NCI-H2227 (cell line): Measurements from ENCODE around the gene PPFIA2.

Experiments used
- DNase-seq: peaks from one replicate; lab custom pipeline; 2025; ENCODE audit not compliant: unreplicated experiment; lab: John Stamatoyannopoulos, UW

Gene PPFIA2

DNA sequence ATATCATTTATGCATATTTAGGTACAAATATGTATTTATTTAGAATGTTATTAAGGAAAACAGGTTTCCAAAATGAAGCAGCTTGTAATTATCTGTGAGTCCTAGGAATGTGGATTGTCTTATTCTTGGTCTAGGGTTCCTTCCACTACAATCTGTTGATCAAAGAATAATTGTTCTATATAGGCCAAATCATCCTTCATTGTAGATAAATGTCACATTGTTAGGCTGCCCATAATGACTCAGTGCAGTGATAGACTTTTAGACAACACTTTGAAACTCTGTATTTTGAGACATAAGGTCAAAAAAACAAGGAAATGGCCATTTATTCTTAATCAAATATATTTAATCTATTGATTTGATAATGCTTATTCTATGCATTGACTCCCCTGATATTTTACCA, 398.2 kb downstream of the PPFIA2 start:
- DNase-seq, result no peak

DNA sequence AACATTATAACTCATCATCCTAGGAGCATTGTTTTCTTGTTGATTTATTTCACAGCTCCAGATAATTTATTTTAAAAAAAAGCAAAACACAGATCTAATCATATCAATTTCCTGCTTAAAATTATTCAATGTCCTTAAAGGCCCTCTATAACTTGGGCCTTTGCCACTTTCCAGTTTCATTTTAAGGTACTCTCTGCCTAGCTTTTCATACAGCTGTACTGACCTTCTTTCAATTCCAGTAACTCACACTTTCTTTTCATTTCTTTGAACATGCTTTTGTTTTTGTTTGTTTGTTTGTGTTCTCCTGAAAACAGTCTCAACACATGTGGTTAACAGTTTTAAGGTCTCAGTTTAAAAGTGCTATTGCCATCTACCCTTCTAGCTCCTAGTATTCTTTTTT, 399.4 kb downstream of the PPFIA2 start:
- DNase-seq, result no peak

DNA sequence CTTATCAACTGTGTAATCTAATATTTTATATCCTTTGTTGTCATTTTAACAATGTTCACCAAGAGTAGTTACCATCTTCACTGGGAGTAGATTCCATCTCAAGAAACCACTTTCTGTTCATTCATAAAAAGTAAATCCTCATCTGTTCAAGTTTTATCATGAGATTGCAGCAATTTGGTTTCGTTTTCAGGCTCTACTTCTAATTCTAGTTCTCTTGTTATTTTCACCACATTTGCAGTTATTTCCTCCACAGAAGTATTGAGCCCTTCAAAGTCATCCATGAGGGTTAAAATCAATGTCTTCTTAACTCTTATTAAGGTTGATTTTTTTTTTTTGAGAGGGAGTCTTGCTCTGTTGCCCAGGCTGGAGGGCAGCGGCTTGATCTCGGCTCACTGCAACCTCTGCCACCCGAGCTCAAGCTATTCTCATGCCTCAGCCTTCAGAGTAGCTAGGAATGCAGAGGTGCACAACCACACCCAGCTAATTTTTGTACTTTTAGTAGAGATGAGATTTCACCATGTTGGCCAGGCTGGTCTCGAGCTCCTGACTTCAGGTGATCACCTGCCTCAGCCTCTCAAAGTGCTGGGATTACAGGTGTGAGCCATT, 404.7 kb downstream of the PPFIA2 start:
- no peak for DNase-seq

DNA sequence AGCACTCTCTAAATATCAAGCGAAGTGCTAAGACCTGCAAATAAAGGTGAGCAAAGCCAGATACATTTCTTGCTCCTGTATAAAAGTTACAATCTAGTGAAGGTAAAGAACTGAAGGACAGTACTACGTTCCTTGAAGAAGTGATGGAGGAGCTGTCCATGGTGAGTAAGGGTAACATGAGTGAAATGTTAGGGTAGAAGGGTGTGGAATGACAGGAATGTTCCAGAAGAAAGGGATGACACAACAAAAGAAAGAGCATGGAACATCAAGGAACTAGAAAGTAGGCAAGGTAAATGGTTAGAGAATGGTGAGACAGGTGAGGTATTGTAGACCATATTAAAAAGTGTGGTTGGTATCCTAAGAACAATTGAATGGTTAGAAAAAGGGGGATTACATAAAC, 408.8 kb downstream of the PPFIA2 start:
- no peak for DNase-seq

DNA sequence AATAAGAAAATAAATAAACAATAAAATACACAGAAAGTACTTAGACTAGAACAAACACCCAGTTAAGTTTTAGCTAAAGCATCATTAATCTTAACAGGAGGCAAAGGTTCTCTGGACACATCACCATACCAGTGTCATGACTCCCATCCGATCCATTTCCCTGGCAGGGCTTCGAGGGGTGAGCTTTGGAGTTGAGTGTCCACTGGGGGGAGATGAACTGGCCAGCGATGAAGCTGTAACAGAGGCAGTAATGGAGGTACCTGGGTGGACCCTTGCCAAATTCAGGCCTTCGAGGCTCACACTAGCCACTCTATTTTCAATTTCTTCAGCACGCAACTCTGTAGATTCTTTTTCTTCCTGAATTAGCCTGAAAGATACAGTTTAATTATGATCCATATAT, 411.7 kb downstream of the PPFIA2 start:
- no peak for DNase-seq

DNA sequence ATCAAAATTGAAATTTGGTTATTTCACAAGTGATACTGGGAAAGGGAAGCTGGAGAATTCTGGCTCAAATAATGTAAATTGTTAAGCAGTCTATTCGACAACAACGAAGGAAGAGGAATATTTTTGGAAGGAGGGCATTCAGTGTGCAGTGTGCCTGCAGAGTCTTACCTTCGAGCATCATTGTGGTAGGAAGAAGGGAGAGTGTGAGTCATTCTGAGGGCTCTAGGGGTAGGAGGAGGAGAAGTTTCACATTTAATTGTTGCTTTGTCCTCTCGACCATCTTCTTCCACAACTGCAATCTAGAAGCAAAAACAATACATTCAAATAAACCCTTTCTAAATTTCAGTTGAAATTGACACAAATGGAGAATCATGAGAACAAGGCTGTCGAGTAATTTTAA, 418.2 kb downstream of the PPFIA2 start:
- no peak for DNase-seq

DNA sequence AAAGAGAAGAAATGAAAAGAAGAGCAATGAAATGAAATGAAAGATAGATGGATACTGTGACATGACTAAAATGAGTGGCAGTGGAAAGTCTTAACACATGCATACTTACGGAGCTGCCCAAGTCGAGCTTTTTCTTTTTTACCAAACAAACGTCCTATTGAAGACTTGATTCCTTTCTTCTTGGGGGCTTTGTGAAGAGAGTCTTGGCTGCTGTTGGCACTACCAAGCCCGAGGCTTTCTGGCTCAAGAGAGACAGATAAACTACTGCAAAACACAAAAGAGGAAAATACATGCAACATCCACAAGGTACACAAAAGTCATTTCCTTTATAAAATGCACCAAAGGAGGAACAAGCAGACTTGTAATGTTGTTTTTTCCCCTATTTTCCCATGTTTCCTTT, 420.1 kb downstream of the PPFIA2 start:
- DNase-seq, result no peak

DNA sequence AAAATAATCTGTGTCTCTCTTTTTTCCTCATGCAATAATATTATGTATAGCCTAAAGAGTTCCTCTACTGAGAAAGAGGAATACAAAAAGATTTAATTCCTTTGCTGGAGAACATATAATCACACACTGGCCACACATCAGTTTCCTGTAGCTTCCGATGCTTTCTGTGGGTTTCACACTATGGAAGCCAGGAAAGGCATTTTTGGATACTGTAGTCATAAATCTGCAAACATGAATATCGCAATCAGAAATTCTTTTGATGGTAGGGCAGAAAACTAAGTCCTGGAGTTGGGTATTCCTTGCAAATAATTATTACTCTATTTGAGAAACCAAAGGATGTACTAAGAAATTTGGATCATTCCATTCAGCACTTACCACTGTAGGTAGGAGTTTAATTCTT, 421.3 kb downstream of the PPFIA2 start:
- DNase-seq, result no peak

DNA sequence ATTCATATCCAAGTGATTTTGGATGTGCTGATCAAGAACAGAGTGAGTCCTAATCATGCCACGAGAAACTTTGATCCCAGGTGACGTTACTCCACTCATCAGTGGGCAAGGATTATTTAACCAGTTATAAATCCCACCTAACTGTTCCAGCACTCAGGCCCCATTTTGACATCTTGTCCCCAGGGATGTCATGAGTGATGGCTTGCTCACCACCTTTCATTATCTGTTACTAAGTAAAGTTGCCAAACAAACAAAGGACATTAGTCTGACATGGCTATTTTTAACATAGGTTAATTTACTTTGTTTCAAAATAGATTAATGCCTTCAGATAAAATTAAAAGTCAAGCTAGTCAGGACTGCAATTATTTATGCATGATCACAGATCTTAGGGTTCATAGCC, 425.3 kb downstream of the PPFIA2 start:
- no peak for DNase-seq

DNA sequence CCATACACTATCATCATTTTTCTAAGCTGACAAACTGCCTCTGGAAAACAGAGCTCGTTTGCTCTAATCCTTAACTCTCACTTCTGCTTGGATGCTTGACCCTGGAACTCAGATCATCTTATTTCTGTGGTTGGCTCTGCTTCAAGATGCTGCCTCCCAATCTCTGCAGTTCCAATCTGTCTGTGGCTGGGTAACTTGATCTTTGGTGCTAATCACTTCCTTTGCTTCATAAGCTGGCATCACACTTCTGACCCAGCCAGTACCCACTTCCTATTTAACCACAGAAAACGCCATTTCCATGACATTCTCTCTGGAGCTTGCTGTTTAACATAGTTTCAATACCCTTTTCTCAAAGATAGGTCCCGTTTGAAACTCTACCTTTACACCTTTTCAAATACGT, 427.1 kb downstream of the PPFIA2 start:
- DNase-seq, result no peak

DNA sequence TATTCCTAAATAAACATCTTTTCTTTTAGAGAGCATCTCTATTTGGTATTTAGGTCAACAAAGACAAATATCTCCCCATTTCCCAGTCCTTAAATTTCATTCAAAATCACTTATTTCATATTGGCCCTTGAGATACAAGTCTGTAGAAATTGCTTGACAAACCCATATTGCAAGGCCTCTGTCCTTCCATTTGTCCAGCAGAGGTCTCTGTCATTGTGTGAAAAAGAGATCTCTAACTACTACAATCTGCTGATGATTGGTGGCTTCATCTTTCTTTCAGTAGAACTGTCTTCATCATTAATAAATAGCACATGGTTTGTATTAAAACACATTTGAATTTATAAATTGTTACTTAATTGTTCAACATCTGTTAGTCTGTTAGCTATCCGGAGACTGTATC, 428.7 kb downstream of the PPFIA2 start:
- no peak for DNase-seq

DNA sequence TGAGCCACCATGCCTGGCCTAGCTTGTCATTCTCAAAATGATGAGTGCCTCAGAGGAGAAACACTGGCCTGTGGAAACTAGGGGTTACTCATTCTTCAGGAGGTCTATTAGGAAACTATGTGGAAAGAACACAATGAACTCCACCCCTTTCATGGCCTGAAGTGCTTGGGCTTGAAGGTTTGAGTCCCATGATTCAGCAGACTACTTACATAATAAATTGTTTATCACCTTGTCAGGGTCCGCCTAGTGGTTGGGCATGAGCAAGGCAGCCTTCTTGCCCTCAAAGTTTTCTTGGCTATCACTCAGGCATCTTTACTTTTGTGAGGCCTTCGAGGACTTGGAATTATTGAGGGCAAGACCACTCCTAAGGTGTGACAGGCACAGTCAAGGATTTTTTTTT, 430.1 kb downstream of the PPFIA2 start:
- no peak for DNase-seq

DNA sequence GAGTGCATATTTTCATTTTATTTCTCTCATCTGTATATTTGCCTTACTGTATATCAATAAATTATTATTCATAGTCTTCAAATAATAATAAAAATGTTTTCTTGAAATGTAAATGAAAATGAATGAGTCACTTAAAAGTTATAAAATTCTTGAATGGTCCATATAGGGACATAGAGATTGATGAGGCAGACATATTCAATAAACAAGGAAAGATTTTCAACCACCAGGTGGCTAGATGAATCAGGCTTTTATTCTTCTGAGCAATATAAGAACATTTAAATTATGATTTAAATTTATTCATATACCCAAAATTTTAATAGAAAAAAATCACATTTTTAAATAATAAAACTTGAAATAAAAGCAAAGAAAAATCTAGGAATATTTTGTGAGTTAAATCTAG, 431.7 kb downstream of the PPFIA2 start:
- no peak for DNase-seq

DNA sequence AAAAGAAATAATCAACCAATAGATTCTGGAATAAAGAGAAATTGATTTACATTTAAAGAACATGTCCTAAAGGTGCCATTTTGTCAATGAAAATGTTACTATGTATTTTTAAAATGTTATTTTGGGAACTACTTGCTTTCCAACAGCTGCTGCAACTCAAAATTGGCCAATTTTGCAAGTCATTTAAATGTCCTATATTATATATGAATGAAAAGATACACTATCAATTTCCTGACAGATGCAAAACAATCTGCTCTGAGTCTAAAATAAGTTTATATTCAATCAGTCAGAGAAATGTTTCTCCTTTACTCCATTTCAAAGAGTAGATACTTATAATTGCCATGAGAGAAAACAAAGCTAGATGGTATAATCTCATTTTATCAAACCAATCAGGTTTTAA, 434.1 kb downstream of the PPFIA2 start:
- DNase-seq, result no peak

DNA sequence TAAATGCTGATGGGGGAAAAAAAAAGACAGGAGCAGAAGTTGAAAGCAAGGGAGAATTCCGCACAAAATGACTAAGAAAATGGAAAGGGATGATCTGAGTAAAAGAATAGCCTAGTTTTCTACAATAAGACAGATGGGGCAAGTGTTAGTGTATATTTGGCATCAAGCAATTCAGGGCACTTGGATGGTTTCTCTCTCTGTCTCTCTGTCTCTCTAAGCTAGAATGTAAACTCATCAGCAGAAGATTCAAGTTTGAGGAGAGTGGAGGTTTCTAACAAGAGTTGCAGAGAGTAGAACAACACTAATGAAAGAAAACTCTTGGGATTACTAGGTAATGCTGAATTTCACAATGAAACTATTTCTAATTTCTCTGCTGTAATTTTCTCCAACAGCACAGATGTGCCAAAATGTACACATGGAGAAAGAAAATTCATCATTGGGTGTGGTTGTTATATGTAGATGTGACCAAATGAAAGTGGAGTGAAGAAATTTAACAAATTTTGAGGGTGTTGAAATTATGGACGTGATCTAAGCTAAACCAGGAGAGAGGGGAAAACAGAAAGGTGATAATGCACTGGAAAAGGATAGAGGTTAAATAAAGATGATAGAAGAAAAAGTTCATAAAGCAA, 444.1 kb downstream of the PPFIA2 start:
- DNase-seq, result no peak

DNA sequence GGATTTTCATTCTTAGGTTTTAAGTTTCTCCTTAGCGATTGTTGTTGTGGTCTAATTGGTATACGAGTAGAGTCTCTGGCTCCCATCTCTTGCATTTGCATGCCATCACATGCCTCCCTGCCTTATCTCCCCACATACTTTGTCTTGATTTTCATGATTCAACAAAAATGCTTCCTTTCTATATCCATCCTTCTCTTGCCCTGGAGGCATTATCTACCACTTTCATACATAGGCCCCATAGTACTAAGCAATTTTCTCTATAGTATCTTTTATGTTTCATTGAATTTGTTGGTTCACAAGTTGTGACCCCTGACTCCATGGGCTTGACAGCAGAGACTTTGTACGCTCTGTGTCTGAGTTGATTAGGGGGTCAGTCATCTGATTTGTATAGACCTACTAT, 455.2 kb downstream of the PPFIA2 start:
- DNase-seq, result no peak

DNA sequence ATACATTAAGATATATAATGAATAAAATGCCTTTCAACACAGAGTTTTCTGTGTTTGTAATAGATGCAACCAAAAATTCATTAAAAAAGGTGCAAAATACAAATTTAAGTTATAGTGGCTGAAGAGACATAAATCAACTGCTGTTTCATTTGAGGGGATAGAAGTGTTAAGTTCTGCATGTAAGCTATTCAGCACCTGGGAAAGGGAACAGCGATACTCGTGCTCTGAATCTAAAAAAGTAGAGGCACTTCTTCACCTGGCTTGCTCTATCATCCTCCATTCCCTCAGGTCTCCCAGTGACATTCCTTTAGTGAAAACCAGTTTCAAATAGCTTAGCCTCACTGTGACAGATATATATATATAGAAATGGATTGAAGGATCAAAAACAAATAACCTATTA, 458.7 kb downstream of the PPFIA2 start:
- DNase-seq, result no peak

DNA sequence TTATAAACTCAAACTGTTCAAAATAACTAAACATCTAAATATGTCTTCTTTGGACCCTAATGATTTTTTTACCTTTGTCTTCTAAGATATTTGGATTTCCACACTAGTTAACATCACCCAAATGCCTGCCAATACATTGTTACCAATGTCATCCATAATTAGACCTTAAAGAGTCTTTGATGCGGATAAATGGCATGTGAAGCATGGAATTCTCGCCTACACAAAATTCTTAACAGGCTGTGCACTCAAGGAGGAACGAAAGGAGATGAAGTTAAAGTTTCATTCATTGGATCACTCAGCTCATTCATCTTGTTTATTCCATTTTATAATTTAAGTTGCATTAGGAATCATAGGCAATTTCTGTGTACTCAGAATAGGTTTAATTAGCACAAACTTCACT, 461.5 kb downstream of the PPFIA2 start:
- DNase-seq, result no peak

DNA sequence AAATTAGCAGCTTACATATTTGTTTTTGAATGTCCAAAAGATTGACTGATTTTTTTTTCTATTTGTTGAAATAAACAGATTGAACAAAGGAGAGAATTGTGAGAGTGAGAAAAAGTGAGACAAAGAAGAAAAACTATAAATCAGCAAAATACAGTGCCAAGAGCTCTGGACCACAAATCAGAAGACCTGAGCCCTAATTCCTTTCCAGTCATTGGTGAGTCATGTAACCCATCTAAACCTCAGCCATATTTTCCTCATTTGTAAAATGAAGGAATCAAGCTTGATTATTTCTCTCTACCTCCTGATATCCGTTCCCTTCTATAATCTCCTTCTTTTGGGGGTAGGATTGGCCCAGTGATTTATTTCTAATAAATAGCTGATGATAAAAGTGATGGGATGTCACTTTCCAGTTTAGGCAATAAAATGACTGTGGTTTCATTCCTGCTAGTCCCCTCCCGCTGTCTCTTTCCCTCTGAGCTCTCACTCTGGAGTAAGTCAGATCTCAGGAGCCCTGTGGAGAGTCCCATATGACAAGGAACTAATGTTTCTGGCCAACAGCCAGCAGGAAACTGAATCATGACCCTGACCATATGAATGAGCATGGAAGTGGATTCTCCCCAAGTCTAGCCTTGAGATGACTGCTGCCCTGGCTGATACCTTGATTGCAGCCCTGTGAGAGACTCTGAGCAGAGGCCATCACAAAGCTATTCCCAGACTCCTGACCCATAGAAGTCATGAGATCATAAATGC, 462.4 kb downstream of the PPFIA2 start:
- DNase-seq, result peak; percentile 14

DNA sequence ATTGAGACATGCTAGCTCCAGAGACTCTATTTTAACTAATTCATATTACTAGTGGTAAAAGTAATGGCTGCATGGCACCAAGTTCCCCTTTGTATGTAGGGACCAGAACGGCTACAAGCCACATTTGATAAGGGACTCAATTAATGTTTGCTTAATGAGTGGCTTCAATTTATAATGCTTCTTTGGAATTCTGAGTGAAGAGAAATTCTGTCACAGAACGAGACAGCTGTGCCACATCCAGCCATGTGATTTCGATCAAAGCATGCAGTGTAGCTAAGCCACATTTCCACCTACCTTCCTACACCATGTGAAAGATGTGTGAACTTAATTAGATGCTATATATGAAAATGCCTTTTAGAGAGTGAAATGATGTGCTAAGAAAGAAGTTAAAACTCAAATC, 463.9 kb downstream of the PPFIA2 start:
- no peak for DNase-seq

DNA sequence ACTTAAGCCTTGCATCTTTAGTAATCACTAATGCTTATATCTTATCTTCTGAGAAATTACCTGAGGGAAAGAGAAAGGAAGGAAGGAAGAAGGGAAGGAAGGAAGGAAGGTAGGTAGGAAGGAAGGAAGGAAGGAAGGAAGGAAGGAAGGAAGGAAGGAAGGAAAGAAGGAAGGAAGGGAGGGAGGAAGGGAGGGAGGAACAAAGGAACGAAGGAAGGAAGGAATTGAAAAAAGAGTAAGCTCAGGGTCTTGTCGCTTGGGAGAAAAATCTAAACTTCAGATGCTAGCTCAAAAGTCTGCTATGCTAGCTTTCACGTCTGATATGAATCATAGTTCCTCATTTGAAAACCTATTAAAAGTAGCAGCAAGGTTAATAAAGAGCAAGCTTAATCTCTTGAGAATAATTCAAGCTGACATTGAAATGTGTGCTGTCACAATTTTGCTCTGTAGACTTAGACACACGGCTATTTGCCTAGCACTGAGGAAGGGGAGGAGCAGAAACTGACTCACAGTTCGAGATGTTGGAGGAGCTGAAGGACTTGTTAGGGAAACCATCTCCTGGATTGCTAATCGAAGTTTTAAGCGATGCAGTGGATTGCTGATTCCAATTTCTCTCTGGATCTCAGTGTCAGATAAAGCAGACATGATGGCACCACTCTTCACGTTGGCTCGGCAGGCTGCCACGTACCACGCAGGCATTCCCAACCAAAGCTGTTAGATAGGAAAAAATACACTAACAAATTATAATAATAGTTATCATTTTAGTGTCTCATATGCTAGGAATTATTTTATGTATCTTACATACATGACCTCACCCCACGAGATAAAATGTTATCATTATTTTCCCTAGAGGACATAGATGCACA, 464.6 kb downstream of the PPFIA2 start:
- DNase-seq, result no peak

DNA sequence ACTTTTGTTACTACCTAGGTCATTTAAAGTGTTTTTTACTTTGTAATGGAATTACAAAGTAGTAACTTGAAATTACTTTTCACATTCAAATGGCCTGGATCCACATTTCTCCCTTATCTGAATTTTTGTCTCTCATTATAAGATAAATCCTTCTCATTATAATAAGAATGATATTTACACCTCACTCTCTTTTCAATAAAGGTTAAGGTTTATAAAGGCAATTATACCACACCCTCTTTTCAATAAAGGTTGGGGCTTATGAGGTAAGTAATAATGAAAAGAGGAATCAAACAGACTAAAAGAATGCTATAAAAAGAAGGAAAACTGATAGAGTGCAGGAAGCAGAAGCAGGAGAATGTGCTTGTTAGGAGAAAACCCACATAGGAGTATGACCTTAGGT, 470.5 kb downstream of the PPFIA2 start:
- no peak for DNase-seq
